H9 (cell line): ENCODE results near the gene STK24. TPM values are rescaled to one million over a fixed set of nuclear protein-coding genes. Genes with fewer than 3 reads are reported as not detected.

ENCODE experiments used
- DNase-seq: peaks from one replicate; pipeline ENCODE4 v3.0.0-alpha.2; 2017
- H2AFZ ChIP-seq: one replicate; pipeline ENCODE4 v1.6.1; 2013; ENCODE audit warnings: mild to moderate bottlenecking, low read length, control low read depth, moderate library complexity
- H2AK5ac ChIP-seq: 2 replicates; pipeline ENCODE4 v1.6.1; 2013; ENCODE audit warnings: low read length, control low read depth, mixed read lengths; ENCODE audit not compliant: insufficient read length
- H2BK120ac ChIP-seq: one replicate; pipeline ENCODE4 v1.6.1; 2013; ENCODE audit warnings: low read depth, mild to moderate bottlenecking, low read length, control low read depth, inconsistent platforms; ENCODE audit not compliant: poor library complexity, severe bottlenecking
- H2BK12ac ChIP-seq: 2 replicates; pipeline ENCODE4 v1.6.1; 2013; ENCODE audit warnings: low read length, control low read depth, mixed read lengths, low read depth; ENCODE audit not compliant: insufficient read length
- H2BK15ac ChIP-seq: 2 replicates; pipeline ENCODE4 v1.6.1; 2013; ENCODE audit warnings: low read depth, low read length, control low read depth
- H2BK20ac ChIP-seq: one replicate; pipeline ENCODE4 v1.6.1; 2013; ENCODE audit warnings: low read depth, mild to moderate bottlenecking, low read length, control low read depth, inconsistent platforms; ENCODE audit not compliant: poor library complexity, severe bottlenecking
- H2BK5ac ChIP-seq: 2 replicates; pipeline ENCODE4 v1.6.1; 2013; ENCODE audit warnings: low read length, control low read depth, mixed read lengths; ENCODE audit not compliant: insufficient read length
- H3K14ac ChIP-seq: 2 replicates; pipeline ENCODE4 v1.6.1; 2013; ENCODE audit warnings: low read length, control low read depth; ENCODE audit not compliant: insufficient read depth
- H3K18ac ChIP-seq: 2 replicates; pipeline ENCODE4 v1.6.1; 2013; ENCODE audit warnings: low read depth, mild to moderate bottlenecking, mixed read lengths, low read length, control low read depth; ENCODE audit not compliant: insufficient read length
- H3K23ac ChIP-seq: 2 replicates; pipeline ENCODE4 v1.6.1; 2013; ENCODE audit warnings: low read length, control low read depth, mixed read lengths, low read depth; ENCODE audit not compliant: insufficient read length
- H3K23me2 ChIP-seq: 2 replicates; pipeline ENCODE4 v1.6.1; 2013; ENCODE audit warnings: low read depth, mild to moderate bottlenecking, mixed read lengths, low read length, control low read depth; ENCODE audit not compliant: insufficient read length, poor library complexity, severe bottlenecking
- H3K27ac ChIP-seq: 2 replicates; pipeline ENCODE4 v1.5.1; 2013; ENCODE audit warnings: low read length, control low read depth, mixed read lengths, low read depth; ENCODE audit not compliant: insufficient read length
- H3K27me3 ChIP-seq: 2 replicates; pipeline ENCODE4 v1.6.1; 2013; ENCODE audit warnings: low read length, control low read depth, inconsistent platforms; ENCODE audit not compliant: insufficient read depth
- H3K4ac ChIP-seq: 2 replicates; pipeline ENCODE4 v1.6.1; 2013; ENCODE audit warnings: low read depth, mild to moderate bottlenecking, control low read depth, inconsistent platforms, low read length, moderate library complexity
- H3K4me1 ChIP-seq: 2 replicates; pipeline ENCODE4 v1.6.1; 2013; ENCODE audit warnings: low read length, control low read depth, inconsistent platforms; ENCODE audit not compliant: insufficient read depth
- H3K4me2 ChIP-seq: 2 replicates; pipeline ENCODE4 v1.6.1; 2013; ENCODE audit warnings: low read length, control low read depth, mixed read lengths; ENCODE audit not compliant: insufficient read length, insufficient read depth
- H3K56ac ChIP-seq: 2 replicates; pipeline ENCODE4 v1.6.1; 2013; ENCODE audit warnings: low read depth, mild to moderate bottlenecking, mixed read lengths, low read length, control low read depth; ENCODE audit not compliant: insufficient read length
- H3K79me1 ChIP-seq: 2 replicates; pipeline ENCODE4 v1.6.1; 2013; ENCODE audit warnings: low read depth, mild to moderate bottlenecking, moderate library complexity, low read length, control low read depth, inconsistent platforms; ENCODE audit not compliant: insufficient read depth, poor library complexity, severe bottlenecking
- H3K79me2 ChIP-seq: 2 replicates; pipeline ENCODE4 v1.6.1; 2013; ENCODE audit warnings: low read length, control low read depth, inconsistent platforms; ENCODE audit not compliant: insufficient read depth
- H3K9ac ChIP-seq: 2 replicates; pipeline ENCODE4 v1.6.1; 2013; ENCODE audit warnings: low read length, control low read depth, mixed read lengths; ENCODE audit not compliant: insufficient read length; ENCODE audit errors: extremely low read depth
- H3K9me3 ChIP-seq: one replicate; pipeline ENCODE4 v1.6.1; 2013; ENCODE audit warnings: low read depth, low read length, inconsistent platforms; ENCODE audit not compliant: control insufficient read depth
- H3T11ph ChIP-seq: one replicate; pipeline ENCODE4 v1.6.1; 2013; ENCODE audit warnings: mild to moderate bottlenecking, low read length, control low read depth, inconsistent platforms
- H4K20me1 ChIP-seq: one replicate; pipeline ENCODE4 v1.6.1; 2013; ENCODE audit not compliant: control insufficient read depth, insufficient read length, insufficient read depth
- H4K5ac ChIP-seq: 2 replicates; pipeline ENCODE4 v1.6.1; 2013; ENCODE audit warnings: low read depth, mild to moderate bottlenecking, mixed read lengths, low read length, control low read depth; ENCODE audit not compliant: insufficient read length
- H4K8ac ChIP-seq: replicated peaks from 2 replicates; pipeline ENCODE4 v1.6.1; 2013; ENCODE audit warnings: low read length, control low read depth, mixed read lengths, low read depth; ENCODE audit not compliant: insufficient read length
- H4K91ac ChIP-seq: 2 replicates; pipeline ENCODE4 v1.6.1; 2013; ENCODE audit warnings: low read depth, mild to moderate bottlenecking, moderate library complexity, mixed read lengths, low read length, control low read depth; ENCODE audit not compliant: insufficient read length
- H3K27ac Mint-ChIP-seq, 3 experiments: 2 replicates in 2 of 3; 3 replicates in 1 of 3; pipeline ENCODE4 v1.8.0; 2020 to 2021; ENCODE audit warnings: mixed read lengths in 3 of 3, mild to moderate bottlenecking in 1 of 3, moderate library complexity in 1 of 3
- H3K27me3 Mint-ChIP-seq: 2 replicates; pipeline ENCODE4 v1.8.0; 2021; ENCODE audit warnings: low read depth, mild to moderate bottlenecking, moderate library complexity, mixed read lengths
- H3K36me3 Mint-ChIP-seq, 3 experiments: 2 replicates in 2 of 3; 3 replicates in 1 of 3; pipeline ENCODE4 v1.8.0; 2020 to 2021; ENCODE audit warnings: low read depth in 3 of 3, mixed read lengths in 3 of 3; ENCODE audit not compliant: insufficient read depth in 1 of 3
- H3K4me1 Mint-ChIP-seq, 2 experiments: 2 replicates each; pipeline ENCODE4 v1.8.0; 2020; ENCODE audit warnings: mixed read lengths in 2 of 2
- H3K4me3 Mint-ChIP-seq, 2 experiments: 2 replicates in 1 of 2; 3 replicates in 1 of 2; pipeline ENCODE4 v1.8.0; 2020 to 2021; ENCODE audit warnings: mild to moderate bottlenecking in 2 of 2, mixed read lengths in 2 of 2, moderate library complexity in 1 of 2
- H3K9me3 Mint-ChIP-seq, 2 experiments: 2 replicates in 1 of 2; 3 replicates in 1 of 2; pipeline ENCODE4 v1.8.0; 2020; ENCODE audit warnings: mild to moderate bottlenecking in 2 of 2, mixed read lengths in 2 of 2, moderate library complexity in 1 of 2
- WGBS: extraction: QIAGEN DNeasy Blood & Tissue Kit; methylation state at CpG from one replicate; pipeline ENCODE4 v1.1.7; 2013; ENCODE audit warnings: missing lambda C conversion rate, low lambda C conversion rate, mixed read lengths; ENCODE audit not compliant: insufficient read length; ENCODE audit errors: extremely low coverage; 5-methylcytosine and 5-hydroxymethylcytosine counted together
- total RNA-seq: library from RNA; stranded (reverse); gene quantifications from 2 replicates; pipeline ENCODE4 v1.2.1, GENCODE V29; 2021
- TF ChIP-seq, protein P1 (sequence below): fragments of 200-600 bp; sonication (generic); conservative IDR thresholded peaks from 3 replicates; pipeline ENCODE4 v1.8.0; 2021; ENCODE audit warnings: antibody characterized with exemption, mild to moderate bottlenecking

Gene STK24
- total RNA-seq, 1 experiment from 2014 or later: 134 TPM

- peaks cover 54 to 59% of the 10 kb centered on the region in 2 experiments for H3K4me1 Mint-ChIP-seq
These were observed 534 bp downstream of the STK24 start for GRCh38 chr13:98576200-98576945.

More at GRCh38 chr13:98576200-98576945, 534 bp downstream of the STK24 start:
- Histone ChIP-seq H3K14ac (peak overlapping the region; percentile 82; the same call in 1 of the 2 replicates), H3K4me1 (peaks cover 5% of the 10 kb centered on the region; the same call in 1 of the 2 replicates), H3T11ph (no peak overlapping the region), H3K56ac (no peak overlapping the region), H3K23me2 (peaks cover 12% of the 10 kb centered on the region), H3K4me2 (peak overlapping the region; percentile 98), H2BK15ac (no peak overlapping the region), H2BK120ac (peak overlapping the region; percentile 3), H2AFZ (no peak overlapping the region), H4K8ac (no peak overlapping the region), H3K4ac (no peak overlapping the region), H4K20me1 (no peaks in the 10 kb centered on the region), H2AK5ac (no peak overlapping the region), H2BK5ac (no peak overlapping the region), H3K9ac (peak overlapping the region; percentile 77), H3K9me3 (no peaks in the 10 kb centered on the region), H3K23ac (no peak overlapping the region), H4K5ac (no peak overlapping the region), H2BK20ac (no peak overlapping the region), H3K18ac (peak overlapping the region; percentile 84), H3K79me2 (peaks cover 31% of the 10 kb centered on the region; the same call in 1 of the 2 replicates), H3K27me3 (no peaks in the 10 kb centered on the region), H2BK12ac (no peak overlapping the region), H3K79me1 (no peaks in the 10 kb centered on the region), H3K27ac (no peak overlapping the region), H4K91ac (no peak overlapping the region)
- Mint-ChIP-seq H3K4me3 (peak overlapping the region; percentile 87 to 94), H3K27me3 (no peaks in the 10 kb centered on the region; the same call in 1 of the 2 replicates), H3K9me3 (no peaks in the 10 kb centered on the region), H3K36me3 (peaks cover 0 to 3% (median 2%) of the 10 kb centered on the region in 3 experiments; a peak in 3 of 7 replicates), H3K27ac (peak overlapping the region in 1 of 3 experiments; percentile 87; a peak in 1 of 7 replicates)
- WGBS: no CpG with 5 or more reads among the region's 98 CpGs
- TF ChIP-seq, protein P1, sequence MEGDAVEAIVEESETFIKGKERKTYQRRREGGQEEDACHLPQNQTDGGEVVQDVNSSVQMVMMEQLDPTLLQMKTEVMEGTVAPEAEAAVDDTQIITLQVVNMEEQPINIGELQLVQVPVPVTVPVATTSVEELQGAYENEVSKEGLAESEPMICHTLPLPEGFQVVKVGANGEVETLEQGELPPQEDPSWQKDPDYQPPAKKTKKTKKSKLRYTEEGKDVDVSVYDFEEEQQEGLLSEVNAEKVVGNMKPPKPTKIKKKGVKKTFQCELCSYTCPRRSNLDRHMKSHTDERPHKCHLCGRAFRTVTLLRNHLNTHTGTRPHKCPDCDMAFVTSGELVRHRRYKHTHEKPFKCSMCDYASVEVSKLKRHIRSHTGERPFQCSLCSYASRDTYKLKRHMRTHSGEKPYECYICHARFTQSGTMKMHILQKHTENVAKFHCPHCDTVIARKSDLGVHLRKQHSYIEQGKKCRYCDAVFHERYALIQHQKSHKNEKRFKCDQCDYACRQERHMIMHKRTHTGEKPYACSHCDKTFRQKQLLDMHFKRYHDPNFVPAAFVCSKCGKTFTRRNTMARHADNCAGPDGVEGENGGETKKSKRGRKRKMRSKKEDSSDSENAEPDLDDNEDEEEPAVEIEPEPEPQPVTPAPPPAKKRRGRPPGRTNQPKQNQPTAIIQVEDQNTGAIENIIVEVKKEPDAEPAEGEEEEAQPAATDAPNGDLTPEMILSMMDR: no peak
- no peak for DNase-seq
